OCI-LY3 (cell line): ENCODE measurements around the gene EHBP1.
"Not testable (repeated sequence)": the region's sequence is repeated elsewhere in the genome, so short reads cannot be mapped to it uniquely, and the experiment has no call there.

ENCODE experiments used
- H2AFZ ChIP-seq: fragments of 200-600, 300-600 bp; shearing (Covaris generic); 2 replicates; pipeline ENCODE4 v1.6.0; 2014; ENCODE audit warnings: antibody characterized with exemption, low read depth, low read length
- H3K27ac ChIP-seq: fragments of 200-600, 300-600 bp; sonication (generic); 2 replicates; pipeline ENCODE4 v1.5.1; 2014; ENCODE audit warnings: mild to moderate bottlenecking, low read length, moderate library complexity, mixed read lengths
- H3K27me3 ChIP-seq: fragments of 200-600, 300-600 bp; sonication (generic); 2 replicates; pipeline ENCODE4 v1.6.1; 2014; ENCODE audit warnings: low read depth, low read length, mixed read lengths
- H3K36me3 ChIP-seq: fragments of 200-600, 300-600 bp; sonication (generic); replicated peaks from 2 replicates; pipeline ENCODE3; 2014; ENCODE audit warnings: low read depth, low read length, mixed read lengths
- H3K4me1 ChIP-seq: fragments of 300-600, 200-600 bp; sonication (generic); 2 replicates; pipeline ENCODE4 v1.6.1; 2014; ENCODE audit warnings: low read length, mixed read lengths
- H3K4me2 ChIP-seq: fragments of 200-600, 300-600 bp; sonication (generic); 2 replicates; pipeline ENCODE4 v1.6.1; 2014; ENCODE audit warnings: low read length, mixed read lengths
- H3K4me3 ChIP-seq: fragments of 300-600, 200-600 bp; sonication (generic); 2 replicates; pipeline ENCODE4 v1.5.1; 2014; ENCODE audit warnings: antibody characterized with exemption, mild to moderate bottlenecking, low read length, moderate library complexity
- H3K79me2 ChIP-seq: fragments of 300-600, 200-600 bp; shearing (Covaris generic); 2 replicates; pipeline ENCODE4 v1.6.1; 2014; ENCODE audit warnings: mild to moderate bottlenecking, low read length, mixed read lengths
- H3K9ac ChIP-seq: fragments of 300-600, 200-600 bp; shearing (Covaris generic); 2 replicates; pipeline ENCODE4 v1.6.0; 2014; ENCODE audit warnings: mild to moderate bottlenecking, low read length, moderate library complexity
- H3K9me3 ChIP-seq: fragments of 200-600, 300-600 bp; shearing (Covaris generic); 2 replicates; pipeline ENCODE4 v1.6.1; 2014; ENCODE audit warnings: low read length, mixed read lengths; ENCODE audit not compliant: insufficient read depth
- H4K20me1 ChIP-seq: fragments of 200-600, 300-600 bp; sonication (generic); 2 replicates; pipeline ENCODE4 v1.6.1; 2016; ENCODE audit warnings: low read length, mixed read lengths; ENCODE audit not compliant: insufficient read depth
- CTCF ChIP-seq: fragments of 200-600, 300-600 bp; sonication (generic); IDR thresholded peaks from 2 replicates; pipeline ENCODE4 v1.5.1; 2014; ENCODE audit warnings: antibody characterized with exemption, low read length, low read depth
- EZH2phosphoT487 ChIP-seq: fragments of 200-600 bp; shearing (Covaris generic); IDR thresholded peaks from 2 replicates; pipeline ENCODE4 v1.6.1; 2018; ENCODE audit warnings: antibody characterized with exemption, mixed run types, low read depth

EHBP1 gene

GRCh38 chr2:62747876-62748275, 42.4 kb downstream of the EHBP1 start:
- no peak overlapping the region for H3K27ac ChIP-seq
- H3K79me2 ChIP-seq: no peaks in the 10 kb centered on the region
- no peaks in the 10 kb centered on the region; the same call in 1 of the 2 replicates for H3K4me1 ChIP-seq
- no peaks in the 10 kb centered on the region for H4K20me1 ChIP-seq
- H3K36me3 ChIP-seq: no peaks in the 10 kb centered on the region
- H3K27me3 ChIP-seq: no peaks in the 10 kb centered on the region
- H3K9ac ChIP-seq: no peak overlapping the region
- no peak overlapping the region for H3K4me2 ChIP-seq
- H2AFZ ChIP-seq: no peak overlapping the region
- H3K4me3 ChIP-seq: no peak overlapping the region
- no peaks in the 10 kb centered on the region for H3K9me3 ChIP-seq
- no peak for TF ChIP-seq EZH2phosphoT487
- TF ChIP-seq CTCF: no peak

GRCh38 chr2:62749111-62749510, 43.6 kb downstream of the EHBP1 start:
- not testable (repeated sequence) for H3K36me3 ChIP-seq

GRCh38 chr2:62757029-62757428, 51.5 kb downstream of the EHBP1 start:
- Histone ChIP-seq H2AFZ (no peak overlapping the region), H3K27me3 (no peaks in the 10 kb centered on the region), H3K4me2 (no peak overlapping the region), H3K27ac (no peak overlapping the region), H3K9me3 (no peaks in the 10 kb centered on the region), H3K9ac (no peak overlapping the region), H4K20me1 (no peaks in the 10 kb centered on the region), H3K4me1 (no peaks in the 10 kb centered on the region), H3K36me3 (no peaks in the 10 kb centered on the region), H3K79me2 (no peaks in the 10 kb centered on the region), H3K4me3 (no peak overlapping the region)
- TF ChIP-seq CTCF (no peak), EZH2phosphoT487 (no peak)

More at GRCh38 chr2:62749111-62749510, 43.6 kb downstream of the EHBP1 start:
- H3K79me2 ChIP-seq, H3K4me2 ChIP-seq, H3K27ac ChIP-seq, H3K4me3 ChIP-seq, H3K9me3 ChIP-seq, H2AFZ ChIP-seq, H3K9ac ChIP-seq, H3K4me1 ChIP-seq, H3K27me3 ChIP-seq, H4K20me1 ChIP-seq: not testable (repeated sequence)

- Histone ChIP-seq H3K4me3 (no peak overlapping the region), H4K20me1 (no peaks in the 10 kb centered on the region), H3K79me2 (no peaks in the 10 kb centered on the region), H3K27ac (no peak overlapping the region), H3K9ac (no peak overlapping the region), H3K4me1 (no peaks in the 10 kb centered on the region), H2AFZ (no peak overlapping the region), H3K9me3 (no peaks in the 10 kb centered on the region), H3K27me3 (no peaks in the 10 kb centered on the region), H3K4me2 (no peak overlapping the region), H3K36me3 (no peaks in the 10 kb centered on the region)
- TF ChIP-seq EZH2phosphoT487: no peak
- no peak for TF ChIP-seq CTCF
Observed at GRCh38 chr2:62760026-62760425, 54.5 kb downstream of the EHBP1 start.

- H3K79me2 ChIP-seq: no peaks in the 10 kb centered on the region
- H3K9ac ChIP-seq: no peak overlapping the region
- H3K36me3 ChIP-seq: no peaks in the 10 kb centered on the region
- H3K27ac ChIP-seq: no peak overlapping the region
- no peak overlapping the region for H3K4me3 ChIP-seq
- no peak overlapping the region for H2AFZ ChIP-seq
- H4K20me1 ChIP-seq: no peaks in the 10 kb centered on the region
- no peak overlapping the region for H3K4me2 ChIP-seq
- no peaks in the 10 kb centered on the region for H3K4me1 ChIP-seq
- H3K27me3 ChIP-seq: no peaks in the 10 kb centered on the region
- TF ChIP-seq EZH2phosphoT487 (no peak), CTCF (no peak)
- no peaks in the 10 kb centered on the region for H3K9me3 ChIP-seq
Observed at GRCh38 chr2:62760555-62760954, 55.0 kb downstream of the EHBP1 start.
